ENCODE results near the gene BBS9.

The BBS9 gene

GRCh38 chr7:33563651-33564050 lies 434.3 kb downstream of the BBS9 start:
- DNase-seq, result no peak

- no peak for DNase-seq
These were observed 448.8 kb downstream of the BBS9 start for GRCh38 chr7:33578166-33578565.

GRCh38 chr7:33578881-33579672 lies 449.7 kb downstream of the BBS9 start:
- DNase-seq, result no peak

GRCh38 chr7:33579673-33579960 lies 450.3 kb downstream of the BBS9 start:
- no peak for DNase-seq

GRCh38 chr7:33581236-33581635 lies 451.9 kb downstream of the BBS9 start:
- no peak for DNase-seq

- DNase-seq, result no peak
These were observed 452.7 kb downstream of the BBS9 start for GRCh38 chr7:33582104-33582503.

- DNase-seq, result no peak
These were observed 453.2 kb downstream of the BBS9 start for GRCh38 chr7:33582533-33582932.

- no peak for DNase-seq
These were observed 460.5 kb downstream of the BBS9 start for GRCh38 chr7:33589911-33590310.

GRCh38 chr7:33590916-33591315 lies 461.6 kb downstream of the BBS9 start:
- DNase-seq, result no peak

GRCh38 chr7:33591490-33591889 lies 462.1 kb downstream of the BBS9 start:
- DNase-seq, result no peak

- DNase-seq, result no peak
These were observed 463.4 kb downstream of the BBS9 start for GRCh38 chr7:33592718-33593117.

- DNase-seq, result no peak
These were observed 464.2 kb downstream of the BBS9 start for GRCh38 chr7:33593611-33594010.

GRCh38 chr7:33596686-33597085 lies 467.3 kb downstream of the BBS9 start:
- no peak for DNase-seq

GRCh38 chr7:33597181-33597580 lies 467.8 kb downstream of the BBS9 start:
- no peak for DNase-seq

- peak; percentile 18 for DNase-seq
These were observed 471.7 kb downstream of the BBS9 start for GRCh38 chr7:33601101-33601500.

- no peak for DNase-seq
These were observed 472.5 kb downstream of the BBS9 start for GRCh38 chr7:33601884-33602283.

GRCh38 chr7:33604056-33604455 lies 474.7 kb downstream of the BBS9 start:
- no peak for DNase-seq

- no peak for DNase-seq
These were observed 481.6 kb downstream of the BBS9 start for GRCh38 chr7:33610918-33611317.

GRCh38 chr7:33612442-33612841 lies 483.1 kb downstream of the BBS9 start:
- DNase-seq, result no peak

- no peak for DNase-seq
These were observed 485.2 kb downstream of the BBS9 start for GRCh38 chr7:33614357-33615117.

- no peak for DNase-seq
These were observed 487.4 kb downstream of the BBS9 start for GRCh38 chr7:33616752-33617151.

- DNase-seq, result no peak
These were observed 489.9 kb downstream of the BBS9 start for GRCh38 chr7:33619264-33619663.

GRCh38 chr7:33623267-33623666 lies 493.9 kb downstream of the BBS9 start:
- DNase-seq, result no peak

GRCh38 chr7:33624215-33624614 lies 494.9 kb downstream of the BBS9 start:
- no peak for DNase-seq

- DNase-seq, result no peak
These were observed 497.5 kb downstream of the BBS9 start for GRCh38 chr7:33626869-33627268.
